Liver (tissue), 3 donors: ENCODE data around the gene NAPSA.

Source experiments
- ATF3 ChIP-seq: IDR thresholded peaks from 2 replicates; pipeline ENCODE4 v1.6.1; 2016; ENCODE audit warnings: antibody characterized with exemption
- CTCF ChIP-seq: fragments of 150-350 bp; IDR thresholded peaks from 2 replicates; pipeline ENCODE4 v1.5.1; 2017; ENCODE audit warnings: improper control_type of control experiment, low read depth, low read length; ENCODE audit not compliant: missing input control
- JUND ChIP-seq, 2 donors: IDR thresholded peaks; 2 replicates each; pipeline ENCODE4 v1.6.1; 2016; ENCODE audit warnings: antibody characterized with exemption in 2 of 2
- MAX ChIP-seq: IDR thresholded peaks from 2 replicates; pipeline ENCODE4 v1.6.1; 2016; ENCODE audit warnings: antibody characterized with exemption
- RAD21 ChIP-seq, 2 donors: IDR thresholded peaks; 2 replicates each; pipeline ENCODE4 v1.6.1; 2016; ENCODE audit warnings: antibody characterized with exemption in 2 of 2, mild to moderate bottlenecking in 2 of 2
- RXRA ChIP-seq, 2 donors: IDR thresholded peaks; 2 replicates each; pipeline ENCODE4 v1.6.1; 2017 to 2018; ENCODE audit warnings: antibody characterized with exemption in 2 of 2, mild to moderate bottlenecking in 1 of 2
- SP1 ChIP-seq: IDR thresholded peaks from 2 replicates; pipeline ENCODE4 v1.6.1; 2018; ENCODE audit warnings: antibody characterized with exemption, mild to moderate bottlenecking
- TAF1 ChIP-seq: conservative IDR thresholded peaks from 2 replicates; pipeline ENCODE4 v1.6.1; 2016; ENCODE audit warnings: antibody characterized with exemption, mild to moderate bottlenecking
- ZBTB33 ChIP-seq: IDR thresholded peaks from 2 replicates; pipeline ENCODE4 v1.6.1; 2016; ENCODE audit warnings: antibody characterized with exemption
- donor health status: healthy.
- donor health status: healthy.

GRCh38 chr19:50320596-50320995 is 44.8 kb downstream of the NAPSA start:
- TF ChIP-seq JUND (IDR thresholded peaks at IDR 0.05) (no peak), CTCF (no peak), ZBTB33 (no peak), MAX (no peak), TAF1 (no peak), RXRA (IDR thresholded peaks at IDR 0.05) (no peak), RAD21 (IDR thresholded peaks at IDR 0.05) (no peak), SP1 (no peak), ATF3 (no peak)
